Measurements from ENCODE around the gene ALDH2. TPM values are rescaled to one million over a fixed set of nuclear protein-coding genes. Genes with fewer than 3 reads are reported as not detected.

The ALDH2 gene
- total and polyA plus RNA-seq, 9 of the 15 experiments (the other 6 are each of a cell fraction or from before 2014, with no cell fraction given), result 1.9 to 22.5 (median 12.2) TPM

- TF ChIP-seq ZNF280A (IDR thresholded peaks at IDR 0.05; ENCODE audit: low read depth, partially characterized antibody), result no peak
- no peak for TF ChIP-seq SP2 (IDR thresholded peaks at IDR 0.05; ENCODE audit: extremely low read depth, low read depth, low read length, poor library complexity, severe bottlenecking)
- no peak for TF ChIP-seq MYBL2 (IDR thresholded peaks at IDR 0.05; ENCODE audit: low read depth)
- no peak for TF ChIP-seq MYBL2 (CRISPR knock-in tag; IDR thresholded peaks at IDR 0.05; ENCODE audit: borderline replicate concordance)
- no peak for TF ChIP-seq ZNF140 (CRISPR knock-in tag; IDR thresholded peaks at IDR 0.05)
- TF ChIP-seq RFX5 (IDR thresholded peaks at IDR 0.05; ENCODE audit: low read depth, low read length), result no peak
- TF ChIP-seq ZNF778 (CRISPR knock-in tag; IDR thresholded peaks at IDR 0.05), result no peak
- 0 out of 2 replicates have a peak, but pooled peaks have one; percentile 27 for TF ChIP-seq CBX1 (IDR thresholded peaks at IDR 0.05; ENCODE audit: low read depth)
- no peak for TF ChIP-seq GTF2A2 (tag; IDR thresholded peaks at IDR 0.05)
- TF ChIP-seq CCNT2 (IDR thresholded peaks at IDR 0.05; ENCODE audit: borderline replicate concordance, extremely low read depth, insufficient read length, low read depth, low read length), result peak; percentile 77
- TF ChIP-seq ZKSCAN3 (CRISPR knock-in tag; IDR thresholded peaks at IDR 0.05), result no peak
- 0 out of 2 replicates have a peak, but pooled peaks have one; percentile 24 for TF ChIP-seq ZBTB43 (CRISPR knock-in tag; IDR thresholded peaks at IDR 0.05)
- TF ChIP-seq JUND (IDR thresholded peaks at IDR 0.05; ENCODE audit: borderline replicate concordance, low read depth, low read length), result peak; percentile 45; the same call in 1 of the 2 replicates
- no peak for TF ChIP-seq JUND (tag; IDR thresholded peaks at IDR 0.05; ENCODE audit: borderline replicate concordance, low read depth, low read length)
- no peak for TF ChIP-seq RFX7 (CRISPR knock-in tag; IDR thresholded peaks at IDR 0.05)
- TF ChIP-seq ETS2 (tag; IDR thresholded peaks at IDR 0.05; ENCODE audit: borderline replicate concordance, poor library complexity, severe bottlenecking), result no peak
- TF ChIP-seq FOXM1 (IDR thresholded peaks at IDR 0.05; ENCODE audit: low read depth), result no peak
- no peak for TF ChIP-seq FOXM1 (CRISPR knock-in tag; IDR thresholded peaks at IDR 0.05; ENCODE audit: low read depth)
- TF ChIP-seq HDAC8 (tag; IDR thresholded peaks at IDR 0.05), result no peak
- no peak for TF ChIP-seq TRIM25 (IDR thresholded peaks at IDR 0.05; ENCODE audit: borderline replicate concordance)
- no peak for TF ChIP-seq DDX20 (tag; IDR thresholded peaks at IDR 0.05; ENCODE audit: low read depth)
- TF ChIP-seq NFYB (IDR thresholded peaks at IDR 0.05; ENCODE audit: extremely low read depth, insufficient read length), result peak; percentile 53
- peak; percentile 80; the same call in 1 of the 2 replicates for TF ChIP-seq KAT7 (CRISPR knock-in tag; IDR thresholded peaks at IDR 0.05; ENCODE audit: borderline replicate concordance)
- TF ChIP-seq SIN3B (IDR thresholded peaks at IDR 0.05; ENCODE audit: low read depth), result no peak
These were observed at the start of gene ALDH2 (continued) for GRCh38 chr12:111766608-111767361.

Measured in K562 (cell line).